Keratinocyte (primary cell): Measurements from ENCODE around the gene RPL13. TPM values are rescaled to one million over a fixed set of nuclear protein-coding genes. Genes with fewer than 3 reads are reported as not detected.

ENCODE experiments used
- DNase-seq: peaks from one replicate; pipeline ENCODE4 v3.0.0-alpha.2; 2011; ENCODE audit warnings: low read depth, missing footprints, low spot score
- FAIRE-seq: peaks from 2 replicates; lab custom pipeline; 2011; peaks lifted over from hg19 to GRCh38; lab: Jason Lieb, UNC
- H2AFZ ChIP-seq: 2 replicates; pipeline ENCODE4 v1.6.0; 2012; ENCODE audit warnings: low read length, control low read depth, inconsistent platforms; ENCODE audit not compliant: control insufficient read depth
- H3K27ac ChIP-seq: 2 replicates; pipeline ENCODE4 v1.5.1; 2011; ENCODE audit warnings: low read length; ENCODE audit not compliant: control insufficient read depth, insufficient read depth
- H3K27me3 ChIP-seq: 3 replicates; pipeline ENCODE4 v1.6.0; 2011; ENCODE audit warnings: low read length; ENCODE audit not compliant: control insufficient read depth, insufficient read depth; ENCODE audit errors: extremely low read depth
- H3K36me3 ChIP-seq, 2 experiments: 2 replicates in 1 of 2; 3 replicates in 1 of 2; pipeline ENCODE4 v1.5.1; 2011; ENCODE audit warnings: low read length in 2 of 2, mild to moderate bottlenecking in 1 of 2; ENCODE audit not compliant: control insufficient read depth in 2 of 2, insufficient read depth in 2 of 2; ENCODE audit errors: extremely low read depth in 1 of 2
- H3K4me1 ChIP-seq: 3 replicates; pipeline ENCODE4 v1.5.1; 2011; ENCODE audit warnings: low read length; ENCODE audit not compliant: control insufficient read depth, insufficient read depth; ENCODE audit errors: extremely low read depth
- H3K4me2 ChIP-seq: 3 replicates; pipeline ENCODE4 v1.6.0; 2011; ENCODE audit warnings: low read depth, low read length; ENCODE audit not compliant: control insufficient read depth, insufficient read depth; ENCODE audit errors: extremely low read depth
- H3K4me3 ChIP-seq, 3 experiments: fragments of 200-600 bp in 1 of 3; sonication (generic) in 1 of 3; 2 replicates in 2 of 3; 3 replicates in 1 of 3; pipeline ENCODE4 v1.5.1; 2011 to 2016; ENCODE audit warnings: low read length in 3 of 3, mild to moderate bottlenecking in 3 of 3, control low read depth in 2 of 3, inconsistent platforms in 1 of 3, low read depth in 1 of 3, mixed read lengths in 1 of 3, mixed run types in 1 of 3, moderate library complexity in 1 of 3; ENCODE audit not compliant: control insufficient read depth in 2 of 3, insufficient read depth in 2 of 3; ENCODE audit errors: extremely low read depth in 1 of 3
- H3K79me2 ChIP-seq: 2 replicates; pipeline ENCODE4 v1.6.0; 2012; ENCODE audit warnings: low read length; ENCODE audit not compliant: control insufficient read depth, insufficient read depth
- H3K9ac ChIP-seq: 3 replicates; pipeline ENCODE4 v1.6.0; 2011; ENCODE audit warnings: low read length; ENCODE audit not compliant: control insufficient read depth, insufficient read depth; ENCODE audit errors: extremely low read depth
- H3K9me1 ChIP-seq: 3 replicates; pipeline ENCODE4 v1.6.0; 2011; ENCODE audit warnings: low read length; ENCODE audit not compliant: control insufficient read depth, insufficient read depth; ENCODE audit errors: extremely low read depth
- H3K9me3 ChIP-seq: 2 replicates; pipeline ENCODE4 v1.5.1; 2012; ENCODE audit warnings: low read depth, low read length; ENCODE audit not compliant: control insufficient read depth
- H4K20me1 ChIP-seq: 3 replicates; pipeline ENCODE4 v1.6.0; 2011; ENCODE audit warnings: low read length; ENCODE audit not compliant: control insufficient read depth, insufficient read depth; ENCODE audit errors: extremely low read depth
- CTCF ChIP-seq, 3 experiments: IDR thresholded peaks in 1 of 3; conservative IDR thresholded peaks in 1 of 3; optimal IDR thresholded peaks in 1 of 3; 2 replicates in 2 of 3; 3 replicates in 1 of 3; pipeline versions ENCODE3 to v1.5.1; 2011; ENCODE audit warnings: low read length in 3 of 3, mild to moderate bottlenecking in 3 of 3, moderate library complexity in 2 of 3, control low read depth in 1 of 3, inconsistent platforms in 1 of 3; ENCODE audit not compliant: insufficient read depth in 2 of 3; ENCODE audit errors: extremely low read depth in 1 of 3
- EZH2 ChIP-seq: IDR thresholded peaks from one replicate; pipeline ENCODE4 v1.6.1; 2012; ENCODE audit warnings: inconsistent platforms, mild to moderate bottlenecking, low read length, moderate library complexity
- dilution Hi-C: fragments of 300-500 bp; cut with MboI; formaldehyde crosslinking; loops from one replicate; pipeline ENCODE4 v1.7.0; 2020; ENCODE audit warnings: low sequenced_read_pairs; ENCODE audit not compliant: extremely low pct_ligation_motif_present
- polyA plus RNA-seq, 5 experiments: library from polyadenylated mRNA; depleted of rRNA in 3 of 5; stranded (reverse) in 3 of 5; stranded (forward) in 1 of 5; unstranded in 1 of 5; fragments of >200 nt; gene quantifications; 1 replicate in 1 of 5; 2 replicates in 3 of 5; 3 replicates in 1 of 5; pipeline versions ENCODE4 v1.2.1 to v1.2.3, GENCODE V29; 2011 to 2012; ENCODE audit warnings: missing spikeins in 2 of 5, low read depth in 1 of 5, low replicate concordance in 1 of 5

The RPL13 gene
- polyA plus RNA-seq, 1 donor (not counting 4 experiments of a cell fraction or from before 2014, with no cell fraction given), result 2,095 TPM

DNA sequence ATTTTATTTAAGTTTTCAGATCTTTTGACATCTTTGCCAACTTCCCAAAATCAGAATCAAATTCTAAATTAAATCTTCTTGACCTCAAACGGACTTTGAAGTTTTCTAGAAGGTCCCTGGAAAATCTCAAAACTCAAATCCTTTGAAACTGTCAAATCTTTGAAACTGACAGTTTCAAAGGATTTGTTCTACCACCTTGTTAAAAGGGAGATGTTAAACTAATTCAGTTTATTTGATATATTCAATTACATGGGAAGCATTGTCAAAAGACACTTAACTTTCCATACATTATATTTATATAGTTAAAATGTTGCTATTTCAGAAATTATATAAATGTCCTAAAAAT is 49.6 kb downstream of the RPL13 start:
- no peak for FAIRE-seq

GRCh38 chr16:89612415-89613166 is 52.1 kb downstream of the RPL13 start:
- dilution Hi-C loops, result no loop called here
- peaks cover 11% of the 10 kb centered on the region for H3K4me1 ChIP-seq
- DNase-seq, result no peak
- no peaks in the 10 kb centered on the region for H3K79me2 ChIP-seq
- no peak for FAIRE-seq
- H2AFZ ChIP-seq, result no peak overlapping the region
- TF ChIP-seq CTCF (optimal IDR thresholded peaks at IDR 0.05 in 1 of 3, IDR thresholded peaks at IDR 0.05 in 1 of 3, conservative IDR thresholded peaks at IDR 0.05 in 1 of 3; ENCODE audit: extremely low read depth in 1 of 3, insufficient read depth in 2 of 3, low read length in 3 of 3) (no peak), EZH2 (no peak)
- peaks cover 5% of the 10 kb centered on the region for H3K27me3 ChIP-seq
- H3K9me3 ChIP-seq, result no peaks in the 10 kb centered on the region
- no peak overlapping the region for H3K4me3 ChIP-seq
- no peaks in the 10 kb centered on the region for H3K36me3 ChIP-seq
- H3K9ac ChIP-seq, result no peak overlapping the region
- no peaks in the 10 kb centered on the region for H4K20me1 ChIP-seq
- H3K4me2 ChIP-seq, result no peak overlapping the region
- no peak overlapping the region for H3K27ac ChIP-seq
- no peaks in the 10 kb centered on the region for H3K9me1 ChIP-seq

More for the DNA sequence above, 49.6 kb downstream of the RPL13 start:
- dilution Hi-C loops, result no loop called here
- Histone ChIP-seq H2AFZ (no peak overlapping the region), H4K20me1 (no peaks in the 10 kb centered on the region), H3K36me3 (no peaks in the 10 kb centered on the region), H3K4me3 (no peak overlapping the region), H3K27ac (no peak overlapping the region), H3K4me1 (peaks cover 15% of the 10 kb centered on the region), H3K9ac (no peak overlapping the region), H3K9me3 (no peaks in the 10 kb centered on the region), H3K79me2 (no peaks in the 10 kb centered on the region), H3K4me2 (no peak overlapping the region), H3K27me3 (peaks cover 9% of the 10 kb centered on the region), H3K9me1 (no peaks in the 10 kb centered on the region)
- DNase-seq, result no peak
- TF ChIP-seq EZH2 (no peak), CTCF (optimal IDR thresholded peaks at IDR 0.05 in 1 of 3, IDR thresholded peaks at IDR 0.05 in 1 of 3, conservative IDR thresholded peaks at IDR 0.05 in 1 of 3; ENCODE audit: extremely low read depth in 1 of 3, insufficient read depth in 2 of 3, low read length in 3 of 3) (no peak)
